Sigmoid colon (tissue), 7 donors: Measurements from ENCODE around the gene RTN4IP1. TPM values are rescaled to one million over a fixed set of nuclear protein-coding genes. Genes with fewer than 3 reads are reported as not detected.

ENCODE experiments used
- DNase-seq: peaks from one replicate; pipeline ENCODE4 v3.0.0-alpha.2; 2019
- H3K27ac ChIP-seq, 4 donors: fragments of 200-600 bp; sonication (generic); one replicate each; pipeline ENCODE4 v1.5.1; 2016 to 2019; ENCODE audit warnings: mild to moderate bottlenecking in 1 of 4
- H3K27me3 ChIP-seq, 3 donors: fragments of 200-600 bp; sonication (generic); one replicate each; pipeline ENCODE4 v1.5.1; 2019; ENCODE audit warnings: mild to moderate bottlenecking in 1 of 3
- H3K36me3 ChIP-seq, 4 donors: fragments of 200-600 bp; sonication (generic); one replicate each; pipeline ENCODE4 v1.5.1; 2016 to 2019
- H3K4me1 ChIP-seq, 4 donors: fragments of 200-600 bp; sonication (generic); one replicate each; pipeline ENCODE4 v1.5.1; 2017 to 2019
- H3K4me3 ChIP-seq, 4 donors: fragments of 200-600 bp; sonication (generic); one replicate each; pipeline ENCODE4 v1.5.1; 2017 to 2019; ENCODE audit warnings: mild to moderate bottlenecking in 2 of 4, moderate library complexity in 1 of 4
- H3K9me3 ChIP-seq, 4 donors: fragments of 200-600 bp in 3 of 4; sonication (generic) in 3 of 4; one replicate each; pipeline versions ENCODE4 v1.5.1 to v1.6.1; 2013 to 2019
- CTCF ChIP-seq, 4 experiments: fragments of 450-650 bp in 3 of 4; fragments of 200-600 bp in 1 of 4; IDR thresholded peaks; one replicate each; pipeline ENCODE4 v1.5.1; 2016 to 2019; ENCODE audit warnings: antibody characterized with exemption in 4 of 4, mild to moderate bottlenecking in 3 of 4, moderate library complexity in 2 of 4
- EP300 ChIP-seq, 4 donors: sonication (generic); formaldehyde crosslinking; IDR thresholded peaks; one replicate each; pipeline ENCODE4 v1.6.1; 2017; ENCODE audit warnings: antibody characterized with exemption in 4 of 4
- POLR2A ChIP-seq, 2 donors: fragments of 450-650 bp; IDR thresholded peaks; one replicate each; pipeline ENCODE4 v1.6.1; 2016; ENCODE audit warnings: antibody characterized with exemption in 2 of 2, mild to moderate bottlenecking in 2 of 2, moderate library complexity in 2 of 2
- POLR2AphosphoS5 ChIP-seq, 4 donors: sonication (generic); formaldehyde crosslinking; IDR thresholded peaks; one replicate each; pipeline ENCODE4 v1.6.1; 2017; ENCODE audit warnings: antibody characterized with exemption in 4 of 4
- WGBS, 2 donors: extraction: QIAGEN DNeasy Blood & Tissue Kit; methylation state at CpG; one replicate each; pipeline ENCODE4 v1.1.7; 2013; 5-methylcytosine and 5-hydroxymethylcytosine counted together
- intact Hi-C: fragments of 100-400 bp; cut with DNase I; formaldehyde crosslinking; loops from one replicate; pipeline ENCODE4 v1.15.1; 2023
- polyA plus RNA-seq, 3 donors: library from polyadenylated mRNA; stranded (reverse); fragments of 200-250 nt; gene quantifications; one replicate each; pipeline ENCODE4 v1.2.3, GENCODE V29; 2013
- total RNA-seq, 4 donors: library from RNA; depleted of rRNA; stranded (reverse); fragments of >200 nt; gene quantifications; one replicate each; pipeline ENCODE4 v1.1.0, GENCODE V29; 2016
- donor health status: healthy with polysubstance abuse.
- donor health status: Bipolar disorder and iron deficiency.
- donor health status: healthy.

RTN4IP1 gene
- total and polyA plus RNA-seq, 7 donors: 2.2 to 15.3 (median 7.1) TPM

- Histone ChIP-seq H3K36me3 (peaks cover 0 to 10% (median 0%) of the 10 kb centered on the region in 4 donors), H3K4me1 (peaks cover 0 to 35% (median 34%) of the 10 kb centered on the region in 4 donors), H3K27me3 (no peaks in the 10 kb centered on the region), H3K27ac (peak overlapping the region in 3 of 4 donors; percentile 66 to 79 (median 77)), H3K4me3 (no peak overlapping the region), H3K9me3 (no peaks in the 10 kb centered on the region)
- no peak for DNase-seq
- TF ChIP-seq EP300 (IDR thresholded peaks at IDR 0.05) (peak in 2 of 4 donors; percentile 9 to 64), POLR2A (IDR thresholded peaks at IDR 0.05) (no peak), POLR2AphosphoS5 (IDR thresholded peaks at IDR 0.05) (peak in 1 of 4 donors; percentile 64), CTCF (IDR thresholded peaks at IDR 0.05) (no peak)
- 88 to 89% methylated on average over 16 of the region's 16 CpGs for WGBS, 2 donors
- intact Hi-C loops: no loop called here
Observed at GRCh38 chr6:106574741-106575458, 54.4 kb downstream of the RTN4IP1 start.

GRCh38 chr6:106572875-106573585 is 56.3 kb downstream of the RTN4IP1 start:
- no peaks in the 10 kb centered on the region for H3K9me3 ChIP-seq
- H3K27me3 ChIP-seq: no peaks in the 10 kb centered on the region
- peak overlapping the region in 3 of 4 donors; percentile 66 to 79 (median 77) for H3K27ac ChIP-seq
- intact Hi-C loops: no loop called here
- DNase-seq: no peak
- H3K36me3 ChIP-seq: peaks cover 0 to 17% (median 0%) of the 10 kb centered on the region in 4 donors
- WGBS, 2 donors: 84 to 87% methylated on average over 6 of the region's 6 CpGs
- H3K4me3 ChIP-seq: no peak overlapping the region
- TF ChIP-seq POLR2AphosphoS5 (IDR thresholded peaks at IDR 0.05) (peak in 3 of 4 donors; percentile 50 to 58 (median 57)), EP300 (IDR thresholded peaks at IDR 0.05) (peak in 2 of 4 donors; percentile 9 to 35), CTCF (IDR thresholded peaks at IDR 0.05) (no peak), POLR2A (IDR thresholded peaks at IDR 0.05) (no peak)
- H3K4me1 ChIP-seq: peaks cover 0 to 41% (median 34%) of the 10 kb centered on the region in 4 donors

- Histone ChIP-seq H3K36me3 (peaks cover 0 to 17% (median 0%) of the 10 kb centered on the region in 4 donors), H3K9me3 (no peaks in the 10 kb centered on the region), H3K27ac (peak overlapping the region in 3 of 4 donors; percentile 66 to 79 (median 77)), H3K4me3 (no peak overlapping the region), H3K4me1 (peaks cover 0 to 41% (median 34%) of the 10 kb centered on the region in 4 donors), H3K27me3 (no peaks in the 10 kb centered on the region)
- intact Hi-C loops: no loop called here
- WGBS, 2 donors: 82% methylated on average over 5 of the region's 5 CpGs
- TF ChIP-seq POLR2A (IDR thresholded peaks at IDR 0.05) (no peak), CTCF (IDR thresholded peaks at IDR 0.05) (no peak), POLR2AphosphoS5 (IDR thresholded peaks at IDR 0.05) (no peak), EP300 (IDR thresholded peaks at IDR 0.05) (no peak)
- no peak for DNase-seq
Observed at GRCh38 chr6:106572436-106572835, 56.9 kb downstream of the RTN4IP1 start.

GRCh38 chr6:106569428-106569827 is 59.9 kb downstream of the RTN4IP1 start:
- peaks cover 0 to 34% (median 27%) of the 10 kb centered on the region in 4 donors for H3K4me1 ChIP-seq
- intact Hi-C loops: loop anchor here (5.0 kb wide), 1 partner anchor 207 kb away; the partner anchor contains the start of gene CRYBG1
- no peak overlapping the region for H3K27ac ChIP-seq
- peaks cover 0 to 21% (median 0%) of the 10 kb centered on the region in 4 donors for H3K36me3 ChIP-seq
- no peak for DNase-seq
- 95% methylated on average over 4 of the region's 4 CpGs for WGBS, 2 donors
- H3K27me3 ChIP-seq: no peaks in the 10 kb centered on the region
- H3K4me3 ChIP-seq: no peak overlapping the region
- TF ChIP-seq POLR2AphosphoS5 (IDR thresholded peaks at IDR 0.05): no peak
- H3K9me3 ChIP-seq: no peaks in the 10 kb centered on the region

DNA sequence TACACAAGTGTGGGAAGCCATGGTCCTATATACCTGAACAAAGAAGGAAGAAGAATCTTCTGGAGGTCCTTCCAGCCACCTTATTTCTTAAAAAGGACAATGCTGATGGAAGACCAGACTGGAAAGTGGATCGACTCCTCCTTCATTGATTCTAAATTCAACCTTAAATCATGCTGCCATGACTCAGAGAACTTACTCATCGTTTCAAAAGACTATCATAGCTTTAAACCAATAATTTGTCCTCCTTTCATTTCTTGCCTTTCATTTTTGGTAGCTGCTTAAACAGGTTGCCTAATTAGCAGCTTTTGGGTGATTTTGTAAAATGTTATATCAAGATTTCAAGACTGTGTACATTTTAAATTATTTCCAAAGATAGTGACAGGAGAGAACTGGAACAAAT is 60.8 kb downstream of the RTN4IP1 start:
- intact Hi-C loops: loop anchor here (5.0 kb wide), 1 partner anchor 206 kb away; the partner anchor contains the start of gene CRYBG1
- WGBS, 2 donors: 71 to 94% methylated on average over 2 of the region's 2 CpGs
- peaks cover 0 to 29% (median 0%) of the 10 kb centered on the region in 4 donors for H3K36me3 ChIP-seq

More for the DNA sequence above, 60.8 kb downstream of the RTN4IP1 start:
- TF ChIP-seq POLR2AphosphoS5 (IDR thresholded peaks at IDR 0.05) (no peak), POLR2A (IDR thresholded peaks at IDR 0.05) (no peak), EP300 (IDR thresholded peaks at IDR 0.05) (no peak), CTCF (IDR thresholded peaks at IDR 0.05) (no peak)
- H3K27ac ChIP-seq: no peak overlapping the region
- no peak for DNase-seq
- H3K4me1 ChIP-seq: peaks cover 0 to 25% (median 19%) of the 10 kb centered on the region in 4 donors
- no peaks in the 10 kb centered on the region for H3K9me3 ChIP-seq
- no peak overlapping the region for H3K4me3 ChIP-seq
- no peaks in the 10 kb centered on the region for H3K27me3 ChIP-seq
